H9 (cell line): ENCODE measurements around the gene LATS2. TPM values are rescaled to one million over a fixed set of nuclear protein-coding genes. Genes with fewer than 3 reads are reported as not detected.

ENCODE experiments used
- DNase-seq: peaks from one replicate; pipeline ENCODE4 v3.0.0-alpha.2; 2017
- H2AFZ ChIP-seq: one replicate; pipeline ENCODE4 v1.6.1; 2013; ENCODE audit warnings: mild to moderate bottlenecking, low read length, control low read depth, moderate library complexity
- H2AK5ac ChIP-seq: 2 replicates; pipeline ENCODE4 v1.6.1; 2013; ENCODE audit warnings: low read length, control low read depth, mixed read lengths; ENCODE audit not compliant: insufficient read length
- H2BK120ac ChIP-seq: one replicate; pipeline ENCODE4 v1.6.1; 2013; ENCODE audit warnings: low read depth, mild to moderate bottlenecking, low read length, control low read depth, inconsistent platforms; ENCODE audit not compliant: poor library complexity, severe bottlenecking
- H2BK12ac ChIP-seq: 2 replicates; pipeline ENCODE4 v1.6.1; 2013; ENCODE audit warnings: low read length, control low read depth, mixed read lengths, low read depth; ENCODE audit not compliant: insufficient read length
- H2BK15ac ChIP-seq: 2 replicates; pipeline ENCODE4 v1.6.1; 2013; ENCODE audit warnings: low read depth, low read length, control low read depth
- H2BK20ac ChIP-seq: one replicate; pipeline ENCODE4 v1.6.1; 2013; ENCODE audit warnings: low read depth, mild to moderate bottlenecking, low read length, control low read depth, inconsistent platforms; ENCODE audit not compliant: poor library complexity, severe bottlenecking
- H2BK5ac ChIP-seq: 2 replicates; pipeline ENCODE4 v1.6.1; 2013; ENCODE audit warnings: low read length, control low read depth, mixed read lengths; ENCODE audit not compliant: insufficient read length
- H3K14ac ChIP-seq: 2 replicates; pipeline ENCODE4 v1.6.1; 2013; ENCODE audit warnings: low read length, control low read depth; ENCODE audit not compliant: insufficient read depth
- H3K18ac ChIP-seq: 2 replicates; pipeline ENCODE4 v1.6.1; 2013; ENCODE audit warnings: low read depth, mild to moderate bottlenecking, mixed read lengths, low read length, control low read depth; ENCODE audit not compliant: insufficient read length
- H3K23ac ChIP-seq: 2 replicates; pipeline ENCODE4 v1.6.1; 2013; ENCODE audit warnings: low read length, control low read depth, mixed read lengths, low read depth; ENCODE audit not compliant: insufficient read length
- H3K23me2 ChIP-seq: 2 replicates; pipeline ENCODE4 v1.6.1; 2013; ENCODE audit warnings: low read depth, mild to moderate bottlenecking, mixed read lengths, low read length, control low read depth; ENCODE audit not compliant: insufficient read length, poor library complexity, severe bottlenecking
- H3K27ac ChIP-seq: 2 replicates; pipeline ENCODE4 v1.5.1; 2013; ENCODE audit warnings: low read length, control low read depth, mixed read lengths, low read depth; ENCODE audit not compliant: insufficient read length
- H3K27me3 ChIP-seq: 2 replicates; pipeline ENCODE4 v1.6.1; 2013; ENCODE audit warnings: low read length, control low read depth, inconsistent platforms; ENCODE audit not compliant: insufficient read depth
- H3K4ac ChIP-seq: 2 replicates; pipeline ENCODE4 v1.6.1; 2013; ENCODE audit warnings: low read depth, mild to moderate bottlenecking, control low read depth, inconsistent platforms, low read length, moderate library complexity
- H3K4me1 ChIP-seq: 2 replicates; pipeline ENCODE4 v1.6.1; 2013; ENCODE audit warnings: low read length, control low read depth, inconsistent platforms; ENCODE audit not compliant: insufficient read depth
- H3K4me2 ChIP-seq: 2 replicates; pipeline ENCODE4 v1.6.1; 2013; ENCODE audit warnings: low read length, control low read depth, mixed read lengths; ENCODE audit not compliant: insufficient read length, insufficient read depth
- H3K56ac ChIP-seq: 2 replicates; pipeline ENCODE4 v1.6.1; 2013; ENCODE audit warnings: low read depth, mild to moderate bottlenecking, mixed read lengths, low read length, control low read depth; ENCODE audit not compliant: insufficient read length
- H3K79me1 ChIP-seq: 2 replicates; pipeline ENCODE4 v1.6.1; 2013; ENCODE audit warnings: low read depth, mild to moderate bottlenecking, moderate library complexity, low read length, control low read depth, inconsistent platforms; ENCODE audit not compliant: insufficient read depth, poor library complexity, severe bottlenecking
- H3K79me2 ChIP-seq: 2 replicates; pipeline ENCODE4 v1.6.1; 2013; ENCODE audit warnings: low read length, control low read depth, inconsistent platforms; ENCODE audit not compliant: insufficient read depth
- H3K9ac ChIP-seq: 2 replicates; pipeline ENCODE4 v1.6.1; 2013; ENCODE audit warnings: low read length, control low read depth, mixed read lengths; ENCODE audit not compliant: insufficient read length; ENCODE audit errors: extremely low read depth
- H3K9me3 ChIP-seq: one replicate; pipeline ENCODE4 v1.6.1; 2013; ENCODE audit warnings: low read depth, low read length, inconsistent platforms; ENCODE audit not compliant: control insufficient read depth
- H3T11ph ChIP-seq: one replicate; pipeline ENCODE4 v1.6.1; 2013; ENCODE audit warnings: mild to moderate bottlenecking, low read length, control low read depth, inconsistent platforms
- H4K20me1 ChIP-seq: one replicate; pipeline ENCODE4 v1.6.1; 2013; ENCODE audit not compliant: control insufficient read depth, insufficient read length, insufficient read depth
- H4K5ac ChIP-seq: 2 replicates; pipeline ENCODE4 v1.6.1; 2013; ENCODE audit warnings: low read depth, mild to moderate bottlenecking, mixed read lengths, low read length, control low read depth; ENCODE audit not compliant: insufficient read length
- H4K8ac ChIP-seq: replicated peaks from 2 replicates; pipeline ENCODE4 v1.6.1; 2013; ENCODE audit warnings: low read length, control low read depth, mixed read lengths, low read depth; ENCODE audit not compliant: insufficient read length
- H4K91ac ChIP-seq: 2 replicates; pipeline ENCODE4 v1.6.1; 2013; ENCODE audit warnings: low read depth, mild to moderate bottlenecking, moderate library complexity, mixed read lengths, low read length, control low read depth; ENCODE audit not compliant: insufficient read length
- H3K27ac Mint-ChIP-seq, 3 experiments: 2 replicates in 2 of 3; 3 replicates in 1 of 3; pipeline ENCODE4 v1.8.0; 2020 to 2021; ENCODE audit warnings: mixed read lengths in 3 of 3, mild to moderate bottlenecking in 1 of 3, moderate library complexity in 1 of 3
- H3K27me3 Mint-ChIP-seq: 2 replicates; pipeline ENCODE4 v1.8.0; 2021; ENCODE audit warnings: low read depth, mild to moderate bottlenecking, moderate library complexity, mixed read lengths
- H3K36me3 Mint-ChIP-seq, 3 experiments: 2 replicates in 2 of 3; 3 replicates in 1 of 3; pipeline ENCODE4 v1.8.0; 2020 to 2021; ENCODE audit warnings: low read depth in 3 of 3, mixed read lengths in 3 of 3; ENCODE audit not compliant: insufficient read depth in 1 of 3
- H3K4me1 Mint-ChIP-seq, 2 experiments: 2 replicates each; pipeline ENCODE4 v1.8.0; 2020; ENCODE audit warnings: mixed read lengths in 2 of 2
- H3K4me3 Mint-ChIP-seq, 2 experiments: 2 replicates in 1 of 2; 3 replicates in 1 of 2; pipeline ENCODE4 v1.8.0; 2020 to 2021; ENCODE audit warnings: mild to moderate bottlenecking in 2 of 2, mixed read lengths in 2 of 2, moderate library complexity in 1 of 2
- H3K9me3 Mint-ChIP-seq, 2 experiments: 2 replicates in 1 of 2; 3 replicates in 1 of 2; pipeline ENCODE4 v1.8.0; 2020; ENCODE audit warnings: mild to moderate bottlenecking in 2 of 2, mixed read lengths in 2 of 2, moderate library complexity in 1 of 2
- WGBS: extraction: QIAGEN DNeasy Blood & Tissue Kit; methylation state at CpG from one replicate; pipeline ENCODE4 v1.1.7; 2013; ENCODE audit warnings: missing lambda C conversion rate, low lambda C conversion rate, mixed read lengths; ENCODE audit not compliant: insufficient read length; ENCODE audit errors: extremely low coverage; 5-methylcytosine and 5-hydroxymethylcytosine counted together
- total RNA-seq: library from RNA; stranded (reverse); gene quantifications from 2 replicates; pipeline ENCODE4 v1.2.1, GENCODE V29; 2021
- TF ChIP-seq, protein P1 (sequence below): fragments of 200-600 bp; sonication (generic); conservative IDR thresholded peaks from 3 replicates; pipeline ENCODE4 v1.8.0; 2021; ENCODE audit warnings: antibody characterized with exemption, mild to moderate bottlenecking

LATS2 gene
- total RNA-seq, 1 experiment from 2014 or later = 20.0 TPM

DNA sequence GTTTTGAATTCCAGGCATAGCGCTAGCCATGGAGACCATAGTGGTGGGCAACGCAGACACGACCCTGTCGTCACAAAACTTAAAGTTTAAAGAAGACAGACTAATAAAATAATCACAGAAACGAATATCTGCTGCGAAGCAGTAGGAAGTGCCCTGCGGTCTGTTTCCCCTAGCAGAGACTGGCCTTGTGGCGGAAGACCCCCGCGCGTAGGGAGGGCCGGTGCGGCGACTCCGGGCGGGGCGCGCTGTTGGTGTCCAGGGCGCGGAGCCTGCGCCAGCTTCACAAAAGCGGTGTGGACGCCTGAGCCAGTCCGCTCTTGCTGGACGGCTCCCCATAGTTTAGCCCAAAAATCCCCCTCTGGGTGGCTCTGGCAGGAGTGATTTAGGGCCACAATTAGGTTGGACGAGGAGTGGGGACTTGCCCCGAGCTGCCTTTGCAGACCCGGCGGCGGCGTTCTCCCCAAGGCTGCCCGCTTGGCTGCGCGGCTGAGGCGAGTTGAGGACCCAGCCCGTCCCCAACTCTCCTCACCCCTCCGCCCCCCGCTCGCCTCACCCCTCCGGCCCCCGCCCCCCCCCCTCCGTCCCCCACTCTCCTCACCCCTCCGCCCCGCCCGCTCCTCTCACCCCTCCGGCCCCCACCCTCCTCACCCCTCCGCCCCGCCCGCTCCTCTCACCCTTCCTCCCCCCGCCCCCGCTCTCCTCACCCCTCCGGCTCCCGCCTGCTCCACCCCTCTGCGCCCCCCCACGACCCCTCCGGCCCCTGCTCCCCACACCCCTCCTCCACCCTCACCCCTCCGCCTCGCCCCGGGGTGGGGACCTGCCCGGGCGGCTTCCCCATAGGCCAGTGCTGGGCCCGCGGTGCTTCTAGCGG is 14.2 kb upstream of the LATS2 start:
- H4K8ac ChIP-seq = no peak overlapping the region
- H3K9me3 Mint-ChIP-seq = no peaks in the 10 kb centered on the region; a peak in 1 of 5 replicates
- H2BK20ac ChIP-seq = no peak overlapping the region
- H3K23ac ChIP-seq = no peak overlapping the region
- H3K4me2 ChIP-seq = peak overlapping the region; percentile 73
- no peaks in the 10 kb centered on the region for H3K79me2 ChIP-seq
- H2BK12ac ChIP-seq = no peak overlapping the region
- peak overlapping the region; percentile 13; the same call in 1 of the 2 replicates for H3K14ac ChIP-seq
- H4K91ac ChIP-seq = no peak overlapping the region
- no peak overlapping the region for H2BK120ac ChIP-seq
- H3T11ph ChIP-seq = no peak overlapping the region
- H2BK5ac ChIP-seq = no peak overlapping the region
- peak overlapping the region; percentile 40 for H3K9ac ChIP-seq
- H3K79me1 ChIP-seq = no peaks in the 10 kb centered on the region
- no peak overlapping the region for H2AK5ac ChIP-seq
- H3K36me3 Mint-ChIP-seq = no peaks in the 10 kb centered on the region; a peak in 1 of 7 replicates
- H3K4ac ChIP-seq = no peak overlapping the region
- no peak overlapping the region for H3K56ac ChIP-seq
- DNase-seq = peak; percentile 78
- no peaks in the 10 kb centered on the region for H3K23me2 ChIP-seq
- peaks cover 18% of the 10 kb centered on the region for H3K27me3 Mint-ChIP-seq
- H3K4me1 Mint-ChIP-seq = peaks cover 17 to 19% of the 10 kb centered on the region in 2 experiments
- peak overlapping the region; percentile 35 for H3K18ac ChIP-seq
- H2BK15ac ChIP-seq = no peak overlapping the region
- H4K5ac ChIP-seq = no peak overlapping the region
- no peaks in the 10 kb centered on the region for H4K20me1 ChIP-seq
- TF ChIP-seq, protein P1, sequence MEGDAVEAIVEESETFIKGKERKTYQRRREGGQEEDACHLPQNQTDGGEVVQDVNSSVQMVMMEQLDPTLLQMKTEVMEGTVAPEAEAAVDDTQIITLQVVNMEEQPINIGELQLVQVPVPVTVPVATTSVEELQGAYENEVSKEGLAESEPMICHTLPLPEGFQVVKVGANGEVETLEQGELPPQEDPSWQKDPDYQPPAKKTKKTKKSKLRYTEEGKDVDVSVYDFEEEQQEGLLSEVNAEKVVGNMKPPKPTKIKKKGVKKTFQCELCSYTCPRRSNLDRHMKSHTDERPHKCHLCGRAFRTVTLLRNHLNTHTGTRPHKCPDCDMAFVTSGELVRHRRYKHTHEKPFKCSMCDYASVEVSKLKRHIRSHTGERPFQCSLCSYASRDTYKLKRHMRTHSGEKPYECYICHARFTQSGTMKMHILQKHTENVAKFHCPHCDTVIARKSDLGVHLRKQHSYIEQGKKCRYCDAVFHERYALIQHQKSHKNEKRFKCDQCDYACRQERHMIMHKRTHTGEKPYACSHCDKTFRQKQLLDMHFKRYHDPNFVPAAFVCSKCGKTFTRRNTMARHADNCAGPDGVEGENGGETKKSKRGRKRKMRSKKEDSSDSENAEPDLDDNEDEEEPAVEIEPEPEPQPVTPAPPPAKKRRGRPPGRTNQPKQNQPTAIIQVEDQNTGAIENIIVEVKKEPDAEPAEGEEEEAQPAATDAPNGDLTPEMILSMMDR = no peak; the same call in 2 of the 3 replicates
- no CpG with 5 or more reads among the region's 64 CpGs for WGBS
- H3K9me3 ChIP-seq = no peaks in the 10 kb centered on the region
- H3K27ac ChIP-seq = no peak overlapping the region
- peaks cover 4% of the 10 kb centered on the region; the same call in 1 of the 2 replicates for H3K4me1 ChIP-seq
- H3K27ac Mint-ChIP-seq = peak overlapping the region in 1 of 3 experiments; percentile 68; a peak in 1 of 7 replicates
- peak overlapping the region; percentile 69 to 73 for H3K4me3 Mint-ChIP-seq
- no peak overlapping the region for H2AFZ ChIP-seq
- H3K27me3 ChIP-seq = no peaks in the 10 kb centered on the region
